A549 (cell line): ENCODE measurements around the gene RNF126.

Experiments used
- CHD2 ChIP-seq: fragments of 150-350 bp; IDR thresholded peaks from 2 replicates; pipeline ENCODE4 v1.6.1; 2014; ENCODE audit warnings: low read length; ENCODE audit not compliant: partially characterized antibody
- CTCF ChIP-seq: fragments of >200 bp; sonication (Bioruptor Twin); formaldehyde crosslinking; IDR thresholded peaks from 3 replicates; pipeline ENCODE4 v1.5.1; 2016
- RAD21 ChIP-seq, 2 experiments: fragments of >200 bp in 1 of 2; sonication (Bioruptor Twin) in 1 of 2; formaldehyde crosslinking in 1 of 2; IDR thresholded peaks in 1 of 2; conservative IDR thresholded peaks in 1 of 2; 2 replicates in 1 of 2; 3 replicates in 1 of 2; pipeline ENCODE4 v1.6.1; 2012 to 2018; ENCODE audit warnings: inconsistent platforms in 1 of 2
- TF ChIP-seq, protein P1 (sequence below): IDR thresholded peaks from 2 replicates; pipeline ENCODE4 v1.6.1; 2012

DNA sequence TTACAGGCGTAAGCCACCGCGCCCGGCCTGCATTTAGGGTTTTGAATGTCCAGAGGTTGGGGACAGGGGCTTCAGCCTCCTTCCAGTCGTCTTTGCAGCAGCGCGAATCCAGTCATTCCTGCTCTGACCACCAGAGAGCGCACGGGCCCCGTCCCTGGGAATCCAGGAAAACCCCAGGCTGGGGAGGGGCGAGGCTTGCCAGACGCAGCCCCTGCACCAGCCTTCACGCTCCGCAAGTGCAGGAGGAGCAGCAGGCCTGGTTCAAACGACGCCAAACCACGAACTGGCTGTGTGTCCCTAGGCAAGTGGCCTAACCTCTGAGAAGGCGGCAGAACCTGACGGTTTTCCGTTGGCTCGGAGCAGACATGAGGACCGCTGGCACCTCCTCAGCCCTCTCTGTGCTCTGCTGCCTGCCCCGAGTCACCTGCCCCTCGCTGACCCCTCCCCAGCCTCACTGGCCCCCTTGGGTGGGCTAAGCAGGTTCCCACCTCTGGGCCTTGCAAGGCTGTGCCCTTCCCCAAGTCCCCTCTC is 2.0 kb upstream of the RNF126 start:
- TF ChIP-seq RAD21 (conservative IDR thresholded peaks at IDR 0.05 in 1 of 2, IDR thresholded peaks at IDR 0.05 in 1 of 2) (peak; percentile 87 to 90), CTCF (peak; percentile 77), CHD2 (no peak)
- TF ChIP-seq, protein P1, sequence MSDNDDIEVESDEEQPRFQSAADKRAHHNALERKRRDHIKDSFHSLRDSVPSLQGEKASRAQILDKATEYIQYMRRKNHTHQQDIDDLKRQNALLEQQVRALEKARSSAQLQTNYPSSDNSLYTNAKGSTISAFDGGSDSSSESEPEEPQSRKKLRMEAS: peak; percentile 66
